Left kidney (tissue), 8 donors: ENCODE data around the gene REC114. TPM values are rescaled to one million over a fixed set of nuclear protein-coding genes. Genes with fewer than 3 reads are reported as not detected.
"Not testable (repeated sequence)": the region's sequence is repeated elsewhere in the genome, so short reads cannot be mapped to it uniquely, and the experiment has no call there.

Source experiments
- DNase-seq: peaks from one replicate; pipeline ENCODE4 v3.0.0-alpha.2; 2013
- long read RNA-seq, 8 donors: transcript quantifications; one replicate each; lab custom pipeline, GENCODE V29; 2026
- polyA plus RNA-seq: library from polyadenylated mRNA; unstranded; fragments of 120-200 nt; gene quantifications from one replicate; pipeline ENCODE4 v1.2.1, GENCODE V29; 2013; ENCODE audit not compliant: insufficient read length

The REC114 gene, protein sequence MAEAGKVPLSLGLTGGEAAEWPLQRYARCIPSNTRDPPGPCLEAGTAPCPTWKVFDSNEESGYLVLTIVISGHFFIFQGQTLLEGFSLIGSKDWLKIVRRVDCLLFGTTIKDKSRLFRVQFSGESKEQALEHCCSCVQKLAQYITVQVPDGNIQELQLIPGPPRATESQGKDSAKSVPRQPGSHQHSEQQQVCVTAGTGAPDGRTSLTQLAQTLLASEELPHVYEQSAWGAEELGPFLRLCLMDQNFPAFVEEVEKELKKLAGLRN
- polyA plus RNA-seq: not detected
- long read RNA-seq, donor 1, partial matches to known transcripts: 75 of 156 reads
- long read RNA-seq, donor 1, other reads (novel, unspliced or antisense): 81 of 156 reads
- long read RNA-seq, donor 2, partial matches to known transcripts: 21 of 97 reads
- long read RNA-seq, donor 2, other reads (novel, unspliced or antisense): 76 of 97 reads
- long read RNA-seq, donor 3, partial matches to known transcripts: 19 of 101 reads
- long read RNA-seq, donor 3, other reads (novel, unspliced or antisense): 82 of 101 reads
- long read RNA-seq, donor 4: 0 reads
- long read RNA-seq, donor 5: 0 reads
- long read RNA-seq, donor 6, partial matches to known transcripts: 79 of 158 reads
- long read RNA-seq, donor 6, other reads (novel, unspliced or antisense): 79 of 158 reads
- long read RNA-seq, donor 7, partial matches to known transcripts: 55 of 171 reads
- long read RNA-seq, donor 7, other reads (novel, unspliced or antisense): 116 of 171 reads
- long read RNA-seq, donor 8: 0 reads

DNA sequence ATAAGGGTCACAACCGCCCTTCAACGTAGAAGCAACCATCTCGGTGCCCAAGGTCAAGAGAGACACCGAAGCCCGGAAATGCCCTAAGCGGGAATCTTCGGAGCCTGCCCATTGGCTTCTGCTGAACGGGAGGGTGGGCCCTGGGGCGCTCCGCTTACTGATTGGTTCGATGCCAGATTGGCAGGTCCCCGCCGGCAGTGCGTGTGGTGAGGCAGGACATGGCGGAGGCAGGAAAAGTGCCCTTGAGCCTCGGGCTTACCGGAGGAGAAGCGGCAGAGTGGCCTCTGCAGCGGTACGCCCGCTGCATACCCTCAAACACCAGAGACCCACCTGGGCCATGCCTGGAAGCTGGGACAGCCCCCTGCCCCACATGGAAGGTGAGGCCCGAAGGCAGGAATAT lies at the start of gene REC114:
REC114 (plus strand) TSS at position 197 of the 400 bp plus-strand sequence; CDS start at position 219, 22 bp downstream.
- DNase-seq: no peak

DNA sequence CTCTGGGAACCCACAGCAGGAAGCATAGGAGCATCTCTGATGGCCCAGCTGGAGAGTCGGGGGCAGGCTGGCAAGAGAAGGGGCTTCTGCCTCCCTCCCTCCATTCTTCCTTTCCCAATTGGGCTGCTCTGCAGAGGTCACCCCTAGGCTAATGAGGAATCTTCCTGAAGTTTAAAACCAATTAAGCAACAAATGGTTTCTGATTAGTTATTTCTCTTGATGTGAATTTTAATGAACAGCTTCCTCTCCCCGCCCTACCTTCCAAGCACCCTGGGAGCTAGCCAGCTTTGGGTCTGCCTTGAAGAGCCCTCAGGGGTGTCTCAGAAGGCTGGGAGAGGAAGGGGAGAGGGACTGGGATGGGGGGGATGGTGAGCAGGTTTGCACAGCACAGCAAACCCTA lies 49.6 kb upstream of the REC114 start:
- no peak for DNase-seq

DNA sequence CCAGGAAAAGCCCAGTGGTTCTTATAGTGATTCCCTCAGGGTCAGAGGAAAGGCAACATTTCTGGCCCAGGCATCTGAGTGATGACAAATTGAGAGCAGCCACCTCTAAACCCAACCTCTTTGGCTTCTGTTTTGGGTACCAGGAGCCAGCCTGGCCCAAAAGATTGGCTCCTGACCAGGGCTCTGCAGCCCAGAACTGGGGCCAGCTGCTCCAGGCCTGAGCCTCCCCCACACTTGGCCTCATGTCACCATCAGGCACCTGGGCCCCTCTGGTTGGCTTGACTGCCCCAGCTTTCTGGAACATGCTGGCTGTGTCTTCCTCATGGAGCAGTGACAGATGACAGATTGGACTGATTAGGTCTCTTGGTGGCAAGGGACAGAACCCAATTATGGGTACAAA lies 48.2 kb upstream of the REC114 start:
- no peak for DNase-seq

DNA sequence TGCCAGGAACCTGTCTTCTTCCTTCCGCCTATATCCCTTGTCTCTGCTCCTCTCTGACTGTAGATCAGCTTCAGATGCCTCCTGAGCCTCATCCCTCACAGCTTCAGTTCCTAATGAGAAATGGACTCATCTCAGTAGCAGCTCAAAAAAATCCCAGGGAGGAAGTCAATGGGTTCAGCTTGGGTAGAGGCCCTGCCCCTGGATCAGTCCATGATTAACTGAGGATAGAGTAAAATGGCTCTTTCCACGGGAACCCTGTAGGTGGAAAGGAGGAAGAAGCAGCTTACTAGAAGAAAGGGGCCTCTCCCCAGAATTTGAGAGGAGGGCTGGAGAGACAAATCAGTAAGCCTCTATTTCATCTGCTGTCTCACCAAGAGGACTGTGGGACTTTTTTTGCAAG lies 47.3 kb upstream of the REC114 start:
- DNase-seq: no peak

DNA sequence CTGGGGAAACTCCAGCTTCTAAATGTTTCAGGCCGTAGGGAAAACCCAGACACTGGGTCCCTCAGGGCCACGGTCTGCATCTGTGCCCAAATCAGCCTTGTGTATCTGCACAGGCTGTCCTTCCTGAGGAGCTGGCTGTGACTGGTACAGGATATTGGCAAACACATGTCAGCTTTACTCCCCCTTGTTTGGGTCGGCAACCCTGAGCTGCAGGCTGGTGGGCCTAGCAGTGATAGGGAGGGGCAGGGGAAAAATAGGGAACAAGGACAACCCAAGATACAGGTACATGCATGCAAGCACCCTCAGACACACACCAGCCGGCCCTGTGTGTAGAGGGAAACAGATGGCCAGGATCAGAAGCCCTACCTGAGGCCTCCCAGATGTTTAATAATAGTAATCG lies 45.5 kb upstream of the REC114 start:
- no peak for DNase-seq

DNA sequence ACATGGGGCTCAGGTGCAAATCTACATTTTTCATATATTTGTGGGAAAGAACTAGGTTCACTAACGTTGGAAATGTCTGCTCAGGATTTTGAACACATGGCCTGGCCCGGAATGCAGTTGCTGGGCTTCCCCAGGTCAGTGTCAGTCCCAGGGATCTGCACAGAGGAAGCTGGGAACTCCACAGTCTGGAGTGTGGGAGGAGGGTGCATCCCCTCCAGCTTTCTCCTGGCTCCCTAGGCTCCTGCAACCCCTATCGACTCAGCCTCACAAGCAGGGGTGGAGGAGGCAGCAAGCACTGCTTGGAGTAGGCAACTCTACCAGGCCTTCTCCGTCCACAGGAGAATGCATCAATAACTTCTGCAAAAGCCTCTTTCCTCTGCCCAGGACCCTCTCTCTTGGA lies 44.1 kb upstream of the REC114 start:
- no peak for DNase-seq

DNA sequence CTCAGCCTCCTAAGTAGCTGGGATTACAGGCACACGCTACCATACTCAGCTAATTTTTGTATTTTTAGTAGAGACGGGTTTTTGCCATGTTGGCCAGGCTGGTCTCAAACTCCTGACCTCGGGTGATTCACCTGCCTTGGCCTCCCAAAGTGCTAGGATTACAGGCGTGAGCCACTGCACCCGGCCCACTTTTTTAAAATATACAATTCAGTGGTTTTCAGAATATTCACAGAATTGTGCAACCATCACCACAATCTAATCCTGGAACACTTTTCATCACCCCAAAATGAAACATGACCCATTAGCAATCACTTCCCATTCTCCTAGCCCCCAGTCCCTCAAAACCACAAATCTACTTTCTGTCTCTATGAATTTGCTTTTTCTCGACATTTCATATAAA lies 42.7 kb upstream of the REC114 start:
- not testable (repeated sequence) for DNase-seq

DNA sequence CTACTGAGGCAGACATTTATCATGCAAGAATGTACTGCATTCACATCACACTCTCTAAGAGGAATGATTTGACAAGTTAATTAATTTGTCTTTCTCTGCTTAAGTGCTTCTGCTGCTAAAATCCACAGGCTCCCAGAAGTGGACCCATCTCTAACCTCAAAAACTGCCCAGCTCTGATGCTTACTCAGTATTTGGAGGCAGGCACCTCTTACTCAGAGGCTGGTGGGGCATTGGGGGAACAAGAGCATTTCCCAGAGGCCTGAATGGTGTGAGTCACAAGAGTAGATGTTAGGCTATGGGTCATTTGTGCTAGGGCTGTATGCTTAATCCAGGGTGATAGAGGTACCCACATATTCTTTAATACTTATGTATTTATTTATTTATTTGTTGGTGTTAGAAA lies 39.8 kb upstream of the REC114 start:
- DNase-seq: no peak

DNA sequence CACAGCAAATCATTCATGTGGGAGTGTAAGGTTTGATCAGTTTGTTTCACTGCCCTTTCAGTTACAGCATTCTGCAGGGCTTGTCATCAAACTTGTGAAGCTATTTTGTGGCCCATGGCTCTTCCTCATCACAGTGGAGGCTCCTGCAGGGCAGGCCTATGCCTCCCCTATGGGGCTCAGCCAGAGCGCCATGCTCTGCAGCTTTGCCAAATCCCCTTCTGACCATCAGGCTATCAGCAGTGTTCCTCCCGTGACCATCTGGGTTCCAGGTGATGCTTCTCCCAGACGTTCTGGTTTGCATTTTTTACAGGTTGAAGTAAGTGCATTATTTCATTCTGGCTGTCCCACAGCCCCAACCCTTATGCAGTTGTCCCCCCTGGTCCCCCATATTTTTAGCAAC lies 28.1 kb upstream of the REC114 start:
- no peak for DNase-seq

DNA sequence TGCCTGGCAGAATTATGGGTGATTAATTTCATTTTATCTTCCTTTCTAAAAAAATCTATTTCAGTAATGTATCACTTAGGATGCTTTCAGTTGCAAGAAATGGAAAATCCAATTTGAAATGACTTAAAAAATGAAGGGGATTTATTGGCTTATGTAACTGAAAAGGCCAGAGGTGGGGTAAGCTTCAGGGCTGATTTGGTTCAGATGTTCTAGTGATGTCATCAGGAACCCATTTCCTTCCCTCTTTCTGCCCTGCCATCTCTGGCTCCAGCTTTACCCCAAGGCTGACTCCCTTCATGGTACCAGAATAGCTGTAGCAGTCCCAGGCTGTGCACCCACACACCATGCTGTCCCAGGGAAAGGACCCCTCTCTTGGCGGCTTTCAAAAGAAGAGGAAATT lies 18.5 kb upstream of the REC114 start:
- no peak for DNase-seq

DNA sequence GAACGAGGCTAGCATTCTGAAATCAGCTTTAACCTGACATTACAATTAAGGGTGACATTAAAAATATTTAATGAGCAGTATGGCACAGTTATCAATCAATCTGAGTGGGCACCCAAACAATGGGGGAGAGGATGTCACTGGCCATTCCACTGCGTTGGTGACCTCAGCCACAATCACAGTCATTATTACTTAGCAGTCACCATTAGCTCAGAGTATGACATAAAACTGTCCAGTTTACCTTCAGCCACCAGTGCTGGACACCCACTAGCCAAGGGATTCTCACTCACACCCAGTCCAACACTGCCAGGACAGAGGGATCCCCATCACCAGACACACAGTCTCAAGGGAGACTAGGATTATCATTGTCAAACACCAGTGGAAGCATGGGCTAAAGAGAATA lies 17.5 kb upstream of the REC114 start:
- no peak for DNase-seq

DNA sequence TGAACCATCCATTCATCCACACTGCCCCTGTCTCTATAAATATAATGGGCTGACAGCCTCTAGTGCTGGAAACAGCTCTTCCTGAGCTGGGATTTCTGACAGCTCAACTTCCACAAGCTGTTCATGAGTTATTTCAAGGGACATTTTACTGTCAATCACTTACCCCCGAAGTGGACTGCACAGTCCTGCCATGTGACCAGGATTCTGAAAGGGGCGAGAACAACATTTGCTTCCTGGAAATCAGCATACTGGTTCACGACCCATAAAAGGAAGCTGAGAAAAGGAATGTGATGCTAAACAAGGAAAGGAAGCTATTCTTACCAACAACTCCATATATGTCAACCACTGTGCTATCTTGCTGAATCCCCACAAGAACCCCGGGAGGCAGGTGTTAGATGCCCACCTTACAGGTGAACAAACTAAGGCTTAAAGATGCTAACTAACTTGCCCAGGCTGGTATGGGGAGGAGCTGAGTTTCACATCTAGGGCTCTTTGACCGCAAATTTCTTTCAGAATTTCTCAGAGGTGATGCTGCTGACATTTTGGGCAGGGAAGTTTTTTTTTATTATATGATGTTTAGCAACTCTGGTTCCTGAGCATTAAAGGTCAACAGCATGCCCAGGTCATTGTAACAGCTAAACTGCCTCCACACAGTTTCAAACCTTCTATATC lies 16.5 kb upstream of the REC114 start:
- no peak for DNase-seq

DNA sequence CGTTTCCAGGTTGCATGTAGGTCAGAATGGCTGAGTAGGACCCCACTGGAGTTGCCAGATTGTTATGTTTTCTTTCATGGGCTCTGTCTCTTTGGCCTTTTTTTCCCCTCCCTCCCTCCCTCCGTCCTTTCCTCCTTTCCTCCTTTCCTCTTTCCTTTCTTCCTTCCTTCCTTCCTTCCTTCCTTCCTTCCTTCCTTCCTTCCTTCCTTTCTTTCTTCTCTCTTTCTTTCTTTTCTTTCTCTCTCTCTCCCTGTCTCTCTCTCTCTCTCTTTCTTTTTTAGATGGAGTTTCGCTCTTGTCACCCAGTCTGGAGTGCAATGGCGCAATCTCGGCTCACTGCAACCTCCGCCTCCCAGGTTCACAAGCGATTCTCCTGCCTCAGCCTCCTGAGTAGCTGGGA lies 11.6 kb upstream of the REC114 start:
- DNase-seq: not testable (repeated sequence)

DNA sequence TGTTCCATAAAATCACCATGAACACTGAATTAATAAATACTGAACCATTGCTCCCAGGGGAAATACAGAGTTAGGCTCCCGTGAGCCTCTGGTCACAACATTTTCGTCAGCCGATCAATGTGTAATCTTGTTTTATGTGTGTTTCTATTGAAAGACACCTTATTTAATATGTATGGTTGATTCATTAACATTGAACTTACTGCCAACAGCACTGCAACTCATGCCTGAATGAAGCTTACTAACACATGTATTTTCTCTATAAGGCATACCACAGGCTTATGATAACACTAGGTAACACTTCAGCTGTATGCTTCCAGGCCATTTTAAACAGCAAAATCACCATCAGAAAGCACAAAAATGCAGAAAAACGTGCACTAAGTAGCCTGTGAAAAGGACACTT lies 9.1 kb upstream of the REC114 start:
- DNase-seq: no peak

DNA sequence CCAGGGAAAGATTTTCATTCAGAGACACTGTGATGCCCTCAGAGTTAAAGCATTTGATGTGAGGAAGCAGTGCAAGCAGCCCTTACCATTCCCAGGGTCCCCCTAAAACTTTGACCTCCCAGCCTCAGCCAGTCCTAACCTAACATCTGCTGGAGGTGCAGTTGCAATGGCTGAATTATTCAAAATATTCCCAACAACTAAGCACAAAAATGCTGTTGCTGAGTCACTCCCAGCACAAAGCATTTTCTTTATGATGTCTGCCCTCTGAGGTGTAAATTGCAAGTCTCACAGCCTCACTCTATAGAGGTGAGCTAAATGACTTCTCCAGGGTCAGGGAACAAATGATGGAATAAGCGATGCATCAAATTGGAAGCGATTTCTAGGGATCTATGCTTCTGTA lies 6.4 kb upstream of the REC114 start:
- no peak for DNase-seq

DNA sequence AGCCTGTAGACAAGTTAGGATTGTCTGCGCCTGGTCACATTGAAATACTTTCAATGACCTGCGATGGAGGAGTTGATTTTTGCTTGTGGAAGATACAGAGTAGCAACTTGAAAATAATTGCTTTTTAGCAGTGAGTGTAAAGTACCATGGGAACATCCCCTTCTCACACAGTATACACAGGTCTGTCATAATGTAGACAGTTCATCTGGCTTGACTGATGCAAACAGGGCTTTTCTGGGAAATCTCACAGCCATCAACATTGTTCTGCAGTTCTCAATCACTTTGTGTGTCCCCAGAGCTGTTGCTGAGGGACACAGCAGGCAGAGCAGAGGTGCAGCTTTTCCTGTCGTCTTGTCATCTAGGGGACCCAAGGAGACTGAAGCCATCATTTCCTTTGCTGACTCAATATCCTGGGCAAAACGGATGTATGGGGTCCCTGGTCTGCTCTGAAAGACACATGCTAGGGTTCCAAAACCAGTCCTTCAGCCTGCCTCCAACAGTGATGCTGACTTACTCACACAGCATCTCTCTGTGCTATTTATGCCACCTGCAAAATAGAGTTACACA lies 5.3 kb upstream of the REC114 start:
- no peak for DNase-seq

DNA sequence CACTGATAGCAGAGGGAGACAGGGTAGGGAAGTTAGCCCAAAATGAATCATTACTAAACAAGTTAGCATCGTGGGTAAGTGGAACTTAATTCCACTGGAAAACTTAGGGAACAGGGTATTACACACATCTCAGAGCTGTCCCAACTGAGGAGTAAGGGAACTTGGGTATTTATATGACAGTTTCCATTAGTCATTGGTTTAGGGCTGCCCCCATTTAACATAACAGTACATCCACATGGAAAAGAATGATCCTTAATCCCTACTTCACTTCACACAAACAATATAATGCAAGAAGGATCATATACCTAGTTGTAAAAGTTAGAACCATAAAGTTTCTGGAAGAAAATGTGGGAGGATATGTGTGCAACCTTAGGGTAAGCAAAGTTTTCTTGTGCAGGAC lies 4.3 kb upstream of the REC114 start:
- no peak for DNase-seq

DNA sequence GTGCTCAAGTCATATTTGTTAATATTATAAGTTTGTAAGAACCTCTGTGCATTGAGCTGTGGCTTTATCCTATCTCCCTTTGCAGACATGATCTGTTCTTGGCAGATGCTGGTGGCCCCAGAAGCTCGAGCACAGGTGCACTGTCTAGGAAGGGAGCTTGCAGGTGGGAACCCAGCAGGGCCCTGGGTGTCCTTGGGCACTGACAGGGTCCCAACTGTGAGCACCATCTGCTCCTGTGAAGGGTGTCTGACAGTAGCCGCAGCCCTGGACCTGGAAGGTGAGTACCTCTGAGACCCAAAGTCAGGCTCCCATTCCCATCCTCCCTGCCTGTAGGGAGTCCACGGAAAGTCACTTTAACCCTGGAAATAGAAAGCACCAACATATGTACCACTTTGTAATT lies 2.4 kb upstream of the REC114 start:
- DNase-seq: no peak

DNA sequence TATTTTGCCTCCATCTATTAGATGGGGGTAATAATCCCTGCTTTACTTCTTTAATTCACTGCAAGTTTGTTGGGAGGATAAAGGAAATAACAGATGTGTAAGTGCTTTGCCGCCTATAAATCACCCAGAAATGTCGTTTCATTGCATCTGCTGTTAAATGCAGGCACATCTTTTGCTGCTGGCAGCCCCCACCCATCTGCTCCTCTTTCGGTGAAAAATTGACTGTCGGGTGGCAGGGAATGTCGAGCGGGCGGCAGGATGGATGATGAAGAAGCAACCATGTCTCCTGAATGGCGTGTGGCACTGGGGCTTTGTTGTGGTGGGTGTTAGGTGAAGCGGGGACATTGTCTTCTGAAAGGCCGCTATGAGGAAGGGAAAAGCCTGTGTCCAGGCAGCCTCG lies 543 bp upstream of the REC114 start:
- no peak for DNase-seq

DNA sequence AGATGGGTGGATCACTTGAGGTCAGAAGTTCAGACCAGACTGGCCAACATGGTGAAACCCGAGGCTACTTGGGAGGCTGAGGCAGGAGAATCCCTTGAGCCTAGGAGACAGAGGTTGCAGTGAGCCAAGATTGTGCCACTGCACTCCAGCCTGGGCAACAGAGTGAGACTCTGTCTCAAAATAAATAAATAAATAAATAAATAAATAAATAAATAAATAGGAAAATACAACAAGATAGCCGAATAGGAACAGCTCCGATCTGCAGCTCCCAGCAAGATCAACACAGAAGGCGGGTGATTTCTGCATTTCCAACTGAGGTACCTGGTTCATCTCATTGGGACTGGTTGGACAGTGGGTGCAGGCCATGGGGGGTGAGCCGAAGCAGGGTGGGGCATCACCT lies 4.5 kb downstream of the REC114 start:
- not testable (repeated sequence) for DNase-seq

DNA sequence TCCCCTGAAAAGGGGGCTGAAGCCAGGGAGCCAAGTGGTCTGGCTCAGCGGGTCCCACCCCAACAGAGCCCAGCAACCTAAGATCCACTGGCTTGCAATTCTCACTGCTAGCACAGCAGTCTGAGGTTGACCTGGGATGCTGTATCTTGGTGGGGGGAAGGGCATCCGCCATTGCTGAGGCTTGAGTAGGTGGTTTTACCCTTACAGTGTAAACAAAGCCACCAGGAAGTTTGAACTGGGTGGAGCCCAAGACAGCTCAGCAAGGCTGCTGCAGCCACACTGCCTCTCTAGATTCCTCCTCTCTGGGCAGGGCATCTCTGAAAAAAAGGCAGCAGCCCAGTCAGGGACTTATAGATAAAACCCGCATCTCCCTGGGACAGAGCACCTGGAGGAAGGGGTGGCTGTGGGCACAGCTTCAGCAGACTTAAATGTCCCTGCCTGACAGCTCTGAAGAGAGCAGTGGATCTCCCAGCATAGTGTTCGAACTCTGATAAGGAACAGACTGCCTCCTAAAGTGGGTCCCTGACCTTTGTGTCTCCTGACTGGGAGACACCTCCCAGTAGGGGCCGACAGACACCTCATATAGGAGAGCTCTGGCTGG lies 5.3 kb downstream of the REC114 start:
- DNase-seq: not testable (repeated sequence)

DNA sequence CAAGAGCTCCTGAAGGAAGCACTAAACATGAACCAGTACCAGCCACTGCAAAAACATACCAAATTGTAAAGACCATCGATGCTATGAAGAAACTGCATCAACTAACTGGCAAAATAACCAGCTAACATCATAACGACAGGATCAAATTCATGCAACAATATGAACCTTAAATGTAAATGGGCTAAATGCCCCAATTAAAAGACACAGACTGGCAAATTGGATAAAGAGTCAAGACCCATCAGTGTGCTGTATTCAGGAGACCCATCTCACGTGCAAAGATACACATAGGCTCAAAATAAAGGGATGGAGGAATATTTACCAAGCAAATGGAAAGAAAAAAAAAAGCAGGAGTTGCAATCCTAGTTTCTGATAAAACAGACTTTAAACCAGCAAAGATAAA lies 7.0 kb downstream of the REC114 start:
- not testable (repeated sequence) for DNase-seq
